OCI-LY3 (cell line): ENCODE results near the gene IPPK.

ENCODE experiments used
- CTCF ChIP-seq: fragments of 200-600, 300-600 bp; sonication (generic); IDR thresholded peaks from 2 replicates; pipeline ENCODE4 v1.5.1; 2014; ENCODE audit warnings: antibody characterized with exemption, low read length, low read depth
- EZH2phosphoT487 ChIP-seq: fragments of 200-600 bp; shearing (Covaris generic); IDR thresholded peaks from 2 replicates; pipeline ENCODE4 v1.6.1; 2018; ENCODE audit warnings: antibody characterized with exemption, mixed run types, low read depth

DNA sequence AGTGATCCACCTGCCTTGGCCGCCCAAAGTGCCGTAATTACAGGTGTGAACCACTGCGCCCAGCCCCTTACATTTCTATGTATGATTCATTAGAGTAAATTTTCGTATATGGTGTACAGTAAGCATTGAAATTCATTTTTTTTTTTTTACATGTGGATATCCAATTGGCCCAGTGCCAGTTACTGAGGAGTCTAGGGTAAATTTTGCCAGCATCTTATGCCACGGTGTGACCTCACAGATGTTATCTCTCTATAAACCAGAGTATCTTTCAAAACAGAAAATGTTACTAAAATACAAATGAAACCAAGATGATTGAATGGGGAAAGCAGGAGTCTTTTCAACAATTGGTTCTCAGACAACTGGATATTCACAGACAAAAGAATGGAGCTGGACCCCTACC, 64.7 kb downstream of the IPPK start:
- no peak for TF ChIP-seq CTCF
- TF ChIP-seq EZH2phosphoT487 = no peak
